Neuron (in vitro differentiated cells): ENCODE data around the gene TTC23.
"Not testable (repeated sequence)": the region's sequence is repeated elsewhere in the genome, so short reads cannot be mapped to it uniquely, and the experiment has no call there.

ENCODE experiments used
- H2AFZ ChIP-seq: one replicate; pipeline ENCODE4 v1.6.1; 2013; ENCODE audit warnings: low read depth, mild to moderate bottlenecking, inconsistent platforms, low read length, moderate library complexity
- H3K27me3 ChIP-seq: one replicate; pipeline ENCODE4 v1.6.1; 2013; ENCODE audit warnings: low read length; ENCODE audit not compliant: insufficient read depth
- H3K36me3 ChIP-seq: one replicate; pipeline ENCODE4 v1.6.1; 2013; ENCODE audit warnings: low read length; ENCODE audit not compliant: insufficient read depth
- H3K4me1 ChIP-seq: one replicate; pipeline ENCODE4 v1.6.1; 2013; ENCODE audit warnings: low read length; ENCODE audit not compliant: insufficient read depth
- H3K4me3 ChIP-seq: 2 replicates; pipeline ENCODE4 v1.5.1; 2013; ENCODE audit warnings: mild to moderate bottlenecking, low read length, moderate library complexity
- H3K9me3 ChIP-seq: one replicate; pipeline ENCODE4 v1.6.1; 2013; ENCODE audit warnings: low read length

Gene TTC23

DNA sequence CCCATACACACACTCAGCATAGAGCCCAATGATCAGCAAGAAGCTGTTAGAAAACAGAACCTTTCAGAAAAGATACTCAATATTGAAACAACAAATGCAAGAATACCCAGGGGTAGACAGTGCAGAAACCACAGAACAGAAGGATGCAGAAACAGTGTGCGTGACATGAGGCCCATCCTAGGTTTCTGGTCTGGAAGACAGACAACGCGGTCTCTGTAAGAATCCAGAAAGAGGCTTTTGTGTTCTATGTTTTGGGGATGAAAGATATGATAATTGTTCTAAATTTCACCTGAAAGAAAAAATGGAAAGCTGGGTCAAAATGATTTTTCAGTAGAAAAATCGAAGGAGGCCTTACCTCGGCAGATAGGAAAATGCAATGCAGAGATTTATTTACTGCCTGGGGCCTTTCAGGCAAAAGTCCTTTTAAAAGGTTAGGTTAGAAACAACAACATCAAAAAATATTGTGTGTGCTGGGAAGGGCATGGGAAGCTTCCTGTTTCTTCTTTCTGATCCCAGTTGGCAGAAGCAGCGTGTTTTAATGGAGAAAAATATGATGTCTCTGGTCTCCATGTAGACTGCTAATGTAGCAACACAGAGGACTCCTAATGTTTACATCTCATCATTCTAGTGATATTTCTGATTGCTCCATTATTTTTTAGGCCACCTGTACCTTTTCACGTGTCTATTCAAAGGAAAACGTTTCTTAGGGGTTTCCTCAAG, 127.5 kb downstream of the TTC23 start:
- Histone ChIP-seq H3K4me3 (no peak overlapping the region), H2AFZ (no peak overlapping the region), H3K27me3 (no peaks in the 10 kb centered on the region), H3K4me1 (peaks cover 21% of the 10 kb centered on the region), H3K36me3 (no peaks in the 10 kb centered on the region), H3K9me3 (no peaks in the 10 kb centered on the region)

- Histone ChIP-seq H3K27me3 (no peaks in the 10 kb centered on the region), H3K4me1 (peaks cover 19% of the 10 kb centered on the region), H3K9me3 (no peaks in the 10 kb centered on the region), H3K4me3 (no peak overlapping the region), H2AFZ (no peak overlapping the region), H3K36me3 (no peaks in the 10 kb centered on the region)
Observed at GRCh38 chr15:99121207-99121606, 128.2 kb downstream of the TTC23 start.

GRCh38 chr15:99120050-99120777, 129.2 kb downstream of the TTC23 start:
- Histone ChIP-seq H3K4me1 (peaks cover 12% of the 10 kb centered on the region), H2AFZ (no peak overlapping the region), H3K4me3 (no peak overlapping the region), H3K27me3 (no peaks in the 10 kb centered on the region), H3K36me3 (no peaks in the 10 kb centered on the region), H3K9me3 (no peaks in the 10 kb centered on the region)

- Histone ChIP-seq H3K4me1 (peaks cover 7% of the 10 kb centered on the region), H3K4me3 (no peak overlapping the region), H3K9me3 (no peaks in the 10 kb centered on the region), H3K36me3 (no peaks in the 10 kb centered on the region), H3K27me3 (no peaks in the 10 kb centered on the region), H2AFZ (no peak overlapping the region)
Observed at GRCh38 chr15:99118801-99119546, 130.4 kb downstream of the TTC23 start.

DNA sequence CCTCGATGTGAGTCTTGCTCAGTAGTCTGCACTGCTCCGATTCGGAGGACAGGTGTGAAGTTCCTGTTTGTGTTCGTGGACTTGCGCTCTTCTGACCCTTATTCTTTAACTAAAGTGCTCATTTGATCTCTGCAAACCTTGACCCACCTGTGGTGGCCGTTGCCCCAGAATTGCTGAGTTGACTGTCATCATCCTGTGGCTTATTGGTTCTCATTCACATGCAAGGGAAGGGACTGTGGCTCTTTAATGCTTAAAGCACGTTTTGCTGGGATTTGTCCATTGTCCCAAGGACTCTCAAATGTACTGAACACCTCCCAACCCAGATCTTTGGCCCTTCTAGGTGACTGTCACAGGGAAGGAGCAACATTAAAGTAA, 131.1 kb downstream of the TTC23 start:
- Histone ChIP-seq H3K27me3 (no peaks in the 10 kb centered on the region), H3K4me3 (no peak overlapping the region), H3K9me3 (peaks cover 2% of the 10 kb centered on the region), H3K36me3 (peaks cover 2% of the 10 kb centered on the region), H2AFZ (no peak overlapping the region), H3K4me1 (peaks cover under 1% of the 10 kb centered on the region)

DNA sequence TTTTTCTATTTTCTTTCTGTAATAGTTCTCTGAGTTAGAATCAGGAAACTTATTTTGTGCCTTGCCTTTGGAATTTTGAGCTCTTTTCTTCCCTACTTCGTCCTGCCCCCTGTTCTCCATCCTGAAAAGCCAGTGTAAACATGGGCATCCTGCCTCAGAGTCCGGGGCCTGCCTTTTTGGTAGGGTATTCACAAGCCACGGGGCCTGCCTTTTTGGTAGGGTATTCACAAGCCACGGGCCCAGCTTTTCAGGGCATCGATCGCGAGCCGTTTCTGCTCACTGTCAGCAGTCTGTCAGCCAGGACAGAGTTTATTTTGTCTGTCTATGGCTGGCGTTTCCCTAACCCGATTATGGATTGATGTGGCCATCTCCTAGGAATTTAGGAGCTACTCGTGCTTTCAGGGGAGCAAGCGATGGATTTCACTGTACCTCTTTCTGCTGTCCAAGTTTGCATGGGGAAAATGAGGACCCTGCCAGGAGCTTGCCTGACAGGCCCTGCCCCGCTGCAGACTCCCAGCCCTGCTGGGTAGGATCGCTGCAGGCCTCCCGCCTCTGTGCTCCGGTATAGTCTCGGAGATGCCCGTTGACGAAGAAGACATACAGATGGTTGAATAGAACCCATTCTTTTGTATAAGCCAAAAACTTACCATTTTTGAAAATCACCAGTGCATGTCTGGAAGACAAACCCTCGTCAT, 131.7 kb downstream of the TTC23 start:
- Histone ChIP-seq H3K9me3 (peaks cover 2% of the 10 kb centered on the region), H2AFZ (no peak overlapping the region), H3K4me1 (no peaks in the 10 kb centered on the region), H3K27me3 (no peaks in the 10 kb centered on the region), H3K4me3 (no peak overlapping the region), H3K36me3 (peaks cover 2% of the 10 kb centered on the region)

- no peak overlapping the region for H2AFZ ChIP-seq
- no peaks in the 10 kb centered on the region for H3K27me3 ChIP-seq
- peaks cover 2% of the 10 kb centered on the region for H3K9me3 ChIP-seq
- no peak overlapping the region for H3K4me3 ChIP-seq
- peaks cover 2% of the 10 kb centered on the region for H3K36me3 ChIP-seq
- no peaks in the 10 kb centered on the region for H3K4me1 ChIP-seq
Observed at GRCh38 chr15:99117111-99117510, 132.3 kb downstream of the TTC23 start.

- H3K36me3 ChIP-seq: peaks cover 2% of the 10 kb centered on the region
- H3K4me3 ChIP-seq: no peak overlapping the region
- peaks cover 2% of the 10 kb centered on the region for H3K9me3 ChIP-seq
- H2AFZ ChIP-seq: no peak overlapping the region
- no peaks in the 10 kb centered on the region for H3K27me3 ChIP-seq
- H3K4me1 ChIP-seq: no peaks in the 10 kb centered on the region
Observed at GRCh38 chr15:99115300-99116215, 133.8 kb downstream of the TTC23 start.

DNA sequence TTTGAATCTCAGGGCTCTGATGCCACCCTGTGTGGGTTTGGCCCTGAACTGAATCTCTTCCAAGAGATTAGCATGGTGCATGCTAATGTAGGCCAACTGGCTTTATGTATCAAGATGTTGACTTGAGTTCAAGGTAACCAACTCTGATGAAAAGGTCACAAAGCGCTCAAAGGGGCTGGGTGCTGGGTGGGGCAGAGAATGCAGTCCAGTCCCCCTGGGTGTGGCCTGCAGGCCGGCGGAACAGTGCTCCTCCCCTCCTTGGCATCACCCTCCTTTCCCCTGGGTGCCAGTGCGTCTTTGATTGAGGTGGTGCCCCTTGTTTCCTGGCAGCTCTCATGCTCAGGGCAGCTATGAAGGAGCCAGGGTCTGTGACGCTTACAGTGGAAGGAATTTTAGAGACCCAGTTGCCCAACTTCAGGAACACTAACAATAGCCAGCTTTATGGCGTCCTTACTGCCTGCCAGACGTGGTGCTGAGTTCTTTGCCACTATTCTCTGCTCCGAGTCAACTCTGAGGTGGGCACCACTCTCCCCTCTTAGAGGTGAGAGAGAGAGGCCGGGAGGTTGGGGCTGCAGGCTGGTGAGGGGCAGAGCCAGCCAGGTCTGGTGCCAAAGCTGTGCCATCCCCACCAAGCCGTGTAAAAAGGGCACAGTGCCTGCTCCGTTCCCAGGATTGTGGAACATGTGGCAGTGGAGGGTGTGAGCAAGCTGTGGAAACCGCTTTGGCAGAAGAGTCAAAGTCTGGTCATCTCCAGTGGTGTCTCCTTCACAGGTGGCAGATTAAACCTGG, 134.7 kb downstream of the TTC23 start:
- H3K9me3 ChIP-seq: peaks cover 2% of the 10 kb centered on the region
- no peaks in the 10 kb centered on the region for H3K4me1 ChIP-seq
- H2AFZ ChIP-seq: no peak overlapping the region
- no peak overlapping the region for H3K4me3 ChIP-seq
- no peaks in the 10 kb centered on the region for H3K27me3 ChIP-seq
- peaks cover 2% of the 10 kb centered on the region for H3K36me3 ChIP-seq

DNA sequence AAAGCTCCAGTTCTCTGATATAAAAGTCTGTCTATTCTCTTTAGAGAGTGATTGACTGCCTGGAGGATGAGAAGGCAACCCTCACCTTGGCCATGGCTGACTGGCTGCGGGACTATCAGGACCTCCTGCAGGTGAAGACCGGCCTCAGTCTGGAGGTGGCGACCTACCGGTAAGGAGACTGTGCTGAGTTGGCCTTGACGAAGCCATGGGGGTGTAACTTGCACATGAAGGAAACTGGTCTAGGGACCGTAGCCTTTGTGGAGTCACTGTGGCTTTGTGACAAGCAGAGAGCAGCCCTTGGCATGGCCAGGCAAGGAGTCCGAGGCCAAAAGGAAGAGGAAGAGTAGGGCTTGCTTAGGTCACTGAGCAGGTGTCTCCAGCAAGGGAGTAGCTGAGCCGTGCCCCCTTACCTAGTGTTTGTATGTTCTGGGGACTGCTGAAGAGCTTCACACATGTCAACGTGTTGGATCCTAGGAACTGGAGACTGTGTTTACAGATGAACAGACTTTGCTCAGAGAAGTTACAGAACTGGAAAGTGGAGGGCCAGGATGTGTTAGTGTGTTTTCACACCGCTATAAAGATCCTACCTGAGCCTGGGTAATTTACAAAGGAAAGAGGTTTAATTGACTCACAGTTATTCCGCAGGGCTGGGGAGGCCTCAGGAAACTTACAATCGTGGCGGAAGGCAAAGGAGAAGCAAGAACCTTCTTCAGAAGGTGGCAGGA, 135.7 kb downstream of the TTC23 start:
- Histone ChIP-seq H3K9me3 (peaks cover 2% of the 10 kb centered on the region), H3K4me3 (no peak overlapping the region), H3K36me3 (peaks cover 2% of the 10 kb centered on the region), H3K4me1 (no peaks in the 10 kb centered on the region), H3K27me3 (no peaks in the 10 kb centered on the region), H2AFZ (no peak overlapping the region)

GRCh38 chr15:99111641-99112040, 137.7 kb downstream of the TTC23 start:
- H2AFZ ChIP-seq, H3K4me1 ChIP-seq, H3K4me3 ChIP-seq, H3K9me3 ChIP-seq, H3K27me3 ChIP-seq, H3K36me3 ChIP-seq: not testable (repeated sequence)
